SH-SY5Y (cell line): ENCODE measurements around the gene DNAI4.

Experiments
- GATA2 ChIP-seq: IDR thresholded peaks from 2 replicates; pipeline ENCODE4 v1.6.1; 2011; ENCODE audit warnings: mild to moderate bottlenecking, low read depth, low read length
- GATA3 ChIP-seq: IDR thresholded peaks from 2 replicates; pipeline ENCODE4 v1.6.1; 2011; ENCODE audit warnings: low read depth, mild to moderate bottlenecking, low read length, moderate library complexity

DNAI4 gene

GRCh38 chr1:66924756-66925557 is at the start of gene DNAI4, which contains the start of gene MIER1:
Gene DNAI4, minus strand, starts transcription at chr1:66924856. Its CDS starts 25 bp downstream, at chr1:66924831.
Gene MIER1, plus strand, starts transcription at chr1:66924990. Its CDS starts 39 bp downstream, at chr1:66925029.
- TF ChIP-seq GATA2: no peak
- no peak for TF ChIP-seq GATA3

GRCh38 chr1:66968574-66968973 is 43.9 kb upstream of the DNAI4 start:
- no peak for TF ChIP-seq GATA3
- TF ChIP-seq GATA2: no peak

GRCh38 chr1:66957938-66958337 is 33.3 kb upstream of the DNAI4 start:
- TF ChIP-seq GATA2 (no peak), GATA3 (no peak)

GRCh38 chr1:66954208-66954607 is 29.6 kb upstream of the DNAI4 start:
- no peak for TF ChIP-seq GATA3
- no peak for TF ChIP-seq GATA2

GRCh38 chr1:66951513-66951912 is 26.9 kb upstream of the DNAI4 start:
- TF ChIP-seq GATA3 (no peak), GATA2 (no peak)

GRCh38 chr1:66947267-66947666 is 22.6 kb upstream of the DNAI4 start:
- TF ChIP-seq GATA2: no peak
- TF ChIP-seq GATA3: no peak

GRCh38 chr1:66945316-66945715 is 20.7 kb upstream of the DNAI4 start:
- TF ChIP-seq GATA2: no peak
- TF ChIP-seq GATA3: no peak

GRCh38 chr1:66944330-66945274 is 19.9 kb upstream of the DNAI4 start:
- TF ChIP-seq GATA2: no peak
- TF ChIP-seq GATA3: no peak

GRCh38 chr1:66943361-66943969 is 18.8 kb upstream of the DNAI4 start:
- TF ChIP-seq GATA3 (no peak), GATA2 (no peak)

GRCh38 chr1:66940981-66941380 is 16.3 kb upstream of the DNAI4 start:
- TF ChIP-seq GATA2 (no peak), GATA3 (no peak)

GRCh38 chr1:66938613-66939012 is 14.0 kb upstream of the DNAI4 start:
- TF ChIP-seq GATA3: no peak
- TF ChIP-seq GATA2: no peak

- TF ChIP-seq GATA2 (no peak), GATA3 (no peak)
Observed at GRCh38 chr1:66937529-66938234, 13.0 kb upstream of the DNAI4 start.

GRCh38 chr1:66933887-66934700 is 9.4 kb upstream of the DNAI4 start:
- no peak for TF ChIP-seq GATA2
- TF ChIP-seq GATA3: no peak

- TF ChIP-seq GATA2 (no peak), GATA3 (no peak)
Observed at GRCh38 chr1:66932291-66932690, 7.6 kb upstream of the DNAI4 start.
